Measurements from ENCODE around the gene ERAL1. TPM values are rescaled to one million over a fixed set of nuclear protein-coding genes. Genes with fewer than 3 reads are reported as not detected.

The ERAL1 gene
- polyA plus RNA-seq, 1 donor (not counting 4 experiments of a cell fraction or from before 2014, with no cell fraction given) = 46.5 TPM

- DNase-seq (ENCODE audit: low read depth, low spot score) = no peak
- H3K4me1 ChIP-seq (ENCODE audit: control insufficient read depth, extremely low read depth, insufficient read depth, low read length) = peaks cover 11% of the 10 kb centered on the region
- H3K9me1 ChIP-seq (ENCODE audit: control insufficient read depth, extremely low read depth, insufficient read depth, low read length) = no peaks in the 10 kb centered on the region
- H3K9me3 ChIP-seq (ENCODE audit: control insufficient read depth, low read depth, low read length) = no peaks in the 10 kb centered on the region
- TF ChIP-seq EZH2 (IDR thresholded peaks at IDR 0.05; ENCODE audit: low read length) = no peak
- no peak for TF ChIP-seq CTCF (optimal IDR thresholded peaks at IDR 0.05 in 1 of 3, IDR thresholded peaks at IDR 0.05 in 1 of 3, conservative IDR thresholded peaks at IDR 0.05 in 1 of 3; ENCODE audit: extremely low read depth in 1 of 3, insufficient read depth in 2 of 3, low read length in 3 of 3)
- H3K9ac ChIP-seq (ENCODE audit: control insufficient read depth, extremely low read depth, insufficient read depth, low read length) = peak overlapping the region; percentile 88
- peak overlapping the region; percentile 96 for H3K4me2 ChIP-seq (ENCODE audit: control insufficient read depth, extremely low read depth, insufficient read depth, low read depth, low read length)
- peaks cover 15% of the 10 kb centered on the region for H3K79me2 ChIP-seq (ENCODE audit: control insufficient read depth, insufficient read depth, low read length)
- peak overlapping the region; percentile 72 to 88 (median 87) for H3K4me3 ChIP-seq (ENCODE audit: control insufficient read depth in 2 of 3, extremely low read depth in 1 of 3, insufficient read depth in 2 of 3, low read depth in 1 of 3, low read length in 3 of 3)
- dilution Hi-C loops (cut with MboI; ENCODE audit: extremely low pct_ligation_motif_present, low sequenced_read_pairs) = no loop called here
- H4K20me1 ChIP-seq (ENCODE audit: control insufficient read depth, extremely low read depth, insufficient read depth, low read length) = no peaks in the 10 kb centered on the region
- H2AFZ ChIP-seq (ENCODE audit: control insufficient read depth, low read length) = peak overlapping the region; percentile 93
- peaks cover 22 to 25% of the 10 kb centered on the region in 2 experiments for H3K36me3 ChIP-seq (ENCODE audit: control insufficient read depth in 2 of 2, extremely low read depth in 1 of 2, insufficient read depth in 2 of 2, low read length in 2 of 2)
- no peaks in the 10 kb centered on the region for H3K27me3 ChIP-seq (ENCODE audit: control insufficient read depth, extremely low read depth, insufficient read depth, low read length)
- FAIRE-seq = no peak
- peak overlapping the region; percentile 73 for H3K27ac ChIP-seq (ENCODE audit: control insufficient read depth, insufficient read depth, low read length)
Observed at GRCh38 chr17:28855336-28855679, 492 bp downstream of the ERAL1 start.

GRCh38 chr17:28856028-28856574 lies 1.3 kb downstream of the ERAL1 start:
- no peak for FAIRE-seq
- peak overlapping the region; percentile 96 for H3K4me2 ChIP-seq (ENCODE audit: control insufficient read depth, extremely low read depth, insufficient read depth, low read depth, low read length)
- H3K9me3 ChIP-seq (ENCODE audit: control insufficient read depth, low read depth, low read length) = no peaks in the 10 kb centered on the region
- no peak for TF ChIP-seq EZH2 (IDR thresholded peaks at IDR 0.05; ENCODE audit: low read length)
- TF ChIP-seq CTCF (optimal IDR thresholded peaks at IDR 0.05 in 1 of 3, IDR thresholded peaks at IDR 0.05 in 1 of 3, conservative IDR thresholded peaks at IDR 0.05 in 1 of 3; ENCODE audit: extremely low read depth in 1 of 3, insufficient read depth in 2 of 3, low read length in 3 of 3) = no peak
- peaks cover 27 to 29% of the 10 kb centered on the region in 2 experiments for H3K36me3 ChIP-seq (ENCODE audit: control insufficient read depth in 2 of 2, extremely low read depth in 1 of 2, insufficient read depth in 2 of 2, low read length in 2 of 2)
- H3K4me3 ChIP-seq (ENCODE audit: control insufficient read depth in 2 of 3, extremely low read depth in 1 of 3, insufficient read depth in 2 of 3, low read depth in 1 of 3, low read length in 3 of 3) = no peak overlapping the region
- H3K9me1 ChIP-seq (ENCODE audit: control insufficient read depth, extremely low read depth, insufficient read depth, low read length) = no peaks in the 10 kb centered on the region
- no peak overlapping the region for H2AFZ ChIP-seq (ENCODE audit: control insufficient read depth, low read length)
- peaks cover 11% of the 10 kb centered on the region for H3K4me1 ChIP-seq (ENCODE audit: control insufficient read depth, extremely low read depth, insufficient read depth, low read length)
- peaks cover 15% of the 10 kb centered on the region for H3K79me2 ChIP-seq (ENCODE audit: control insufficient read depth, insufficient read depth, low read length)
- no peak for DNase-seq (ENCODE audit: low read depth, low spot score)
- dilution Hi-C loops (cut with MboI; ENCODE audit: extremely low pct_ligation_motif_present, low sequenced_read_pairs) = no loop called here
- no peak overlapping the region for H3K27ac ChIP-seq (ENCODE audit: control insufficient read depth, insufficient read depth, low read length)
- H3K9ac ChIP-seq (ENCODE audit: control insufficient read depth, extremely low read depth, insufficient read depth, low read length) = no peak overlapping the region
- H3K27me3 ChIP-seq (ENCODE audit: control insufficient read depth, extremely low read depth, insufficient read depth, low read length) = no peaks in the 10 kb centered on the region
- no peaks in the 10 kb centered on the region for H4K20me1 ChIP-seq (ENCODE audit: control insufficient read depth, extremely low read depth, insufficient read depth, low read length)

Measured in keratinocyte (primary cell).